ENCODE measurements around the gene EPM2AIP1. TPM values are rescaled to one million over a fixed set of nuclear protein-coding genes. Genes with fewer than 3 reads are reported as not detected.

EPM2AIP1 gene
- total and polyA plus RNA-seq, 9 of the 15 experiments (the other 6 are each of a cell fraction or from before 2014, with no cell fraction given) = 6.7 to 44.8 (median 25.2) TPM

DNA sequence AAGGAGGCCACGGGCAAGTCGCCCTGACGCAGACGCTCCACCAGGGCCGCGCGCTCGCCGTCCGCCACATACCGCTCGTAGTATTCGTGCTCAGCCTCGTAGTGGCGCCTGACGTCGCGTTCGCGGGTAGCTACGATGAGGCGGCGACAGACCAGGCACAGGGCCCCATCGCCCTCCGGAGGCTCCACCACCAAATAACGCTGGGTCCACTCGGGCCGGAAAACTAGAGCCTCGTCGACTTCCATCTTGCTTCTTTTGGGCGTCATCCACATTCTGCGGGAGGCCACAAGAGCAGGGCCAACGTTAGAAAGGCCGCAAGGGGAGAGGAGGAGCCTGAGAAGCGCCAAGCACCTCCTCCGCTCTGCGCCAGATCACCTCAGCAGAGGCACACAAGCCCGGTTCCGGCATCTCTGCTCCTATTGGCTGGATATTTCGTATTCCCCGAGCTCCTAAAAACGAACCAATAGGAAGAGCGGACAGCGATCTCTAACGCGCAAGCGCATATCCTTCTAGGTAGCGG, at the start of gene EPM2AIP1 (continued):
- peak; percentile 68; the same call in 1 of the 2 replicates for TF ChIP-seq NR4A1 (CRISPR knock-in tag; IDR thresholded peaks at IDR 0.05)
- 0 out of 2 replicates have a peak, but pooled peaks have one; percentile 88 for TF ChIP-seq NR4A1 (tag; IDR thresholded peaks at IDR 0.05)
- TF ChIP-seq POU5F1 (IDR thresholded peaks at IDR 0.05; ENCODE audit: borderline replicate concordance, low read depth, low read length, partially characterized antibody) = no peak
- TF ChIP-seq, protein P1, sequence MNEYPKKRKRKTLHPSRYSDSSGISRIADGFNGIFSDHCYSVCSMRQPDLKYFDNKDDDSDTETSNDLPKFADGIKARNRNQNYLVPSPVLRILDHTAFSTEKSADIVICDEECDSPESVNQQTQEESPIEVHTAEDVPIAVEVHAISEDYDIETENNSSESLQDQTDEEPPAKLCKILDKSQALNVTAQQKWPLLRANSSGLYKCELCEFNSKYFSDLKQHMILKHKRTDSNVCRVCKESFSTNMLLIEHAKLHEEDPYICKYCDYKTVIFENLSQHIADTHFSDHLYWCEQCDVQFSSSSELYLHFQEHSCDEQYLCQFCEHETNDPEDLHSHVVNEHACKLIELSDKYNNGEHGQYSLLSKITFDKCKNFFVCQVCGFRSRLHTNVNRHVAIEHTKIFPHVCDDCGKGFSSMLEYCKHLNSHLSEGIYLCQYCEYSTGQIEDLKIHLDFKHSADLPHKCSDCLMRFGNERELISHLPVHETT (CRISPR knock-in tag; conservative IDR thresholded peaks at IDR 0.05 in 1 of 2, IDR thresholded peaks at IDR 0.05 in 1 of 2) = peak in 1 of 2 experiments; percentile 85; a peak in 2 of 4 replicates
- TF ChIP-seq ZNF224 (CRISPR knock-in tag; IDR thresholded peaks at IDR 0.05) = peak; percentile 91
- peak; percentile 99 for TF ChIP-seq LCOR (CRISPR knock-in tag; IDR thresholded peaks at IDR 0.05)
- no peak for TF ChIP-seq ZBED1 (IDR thresholded peaks at IDR 0.05)
- TF ChIP-seq, protein P2, sequence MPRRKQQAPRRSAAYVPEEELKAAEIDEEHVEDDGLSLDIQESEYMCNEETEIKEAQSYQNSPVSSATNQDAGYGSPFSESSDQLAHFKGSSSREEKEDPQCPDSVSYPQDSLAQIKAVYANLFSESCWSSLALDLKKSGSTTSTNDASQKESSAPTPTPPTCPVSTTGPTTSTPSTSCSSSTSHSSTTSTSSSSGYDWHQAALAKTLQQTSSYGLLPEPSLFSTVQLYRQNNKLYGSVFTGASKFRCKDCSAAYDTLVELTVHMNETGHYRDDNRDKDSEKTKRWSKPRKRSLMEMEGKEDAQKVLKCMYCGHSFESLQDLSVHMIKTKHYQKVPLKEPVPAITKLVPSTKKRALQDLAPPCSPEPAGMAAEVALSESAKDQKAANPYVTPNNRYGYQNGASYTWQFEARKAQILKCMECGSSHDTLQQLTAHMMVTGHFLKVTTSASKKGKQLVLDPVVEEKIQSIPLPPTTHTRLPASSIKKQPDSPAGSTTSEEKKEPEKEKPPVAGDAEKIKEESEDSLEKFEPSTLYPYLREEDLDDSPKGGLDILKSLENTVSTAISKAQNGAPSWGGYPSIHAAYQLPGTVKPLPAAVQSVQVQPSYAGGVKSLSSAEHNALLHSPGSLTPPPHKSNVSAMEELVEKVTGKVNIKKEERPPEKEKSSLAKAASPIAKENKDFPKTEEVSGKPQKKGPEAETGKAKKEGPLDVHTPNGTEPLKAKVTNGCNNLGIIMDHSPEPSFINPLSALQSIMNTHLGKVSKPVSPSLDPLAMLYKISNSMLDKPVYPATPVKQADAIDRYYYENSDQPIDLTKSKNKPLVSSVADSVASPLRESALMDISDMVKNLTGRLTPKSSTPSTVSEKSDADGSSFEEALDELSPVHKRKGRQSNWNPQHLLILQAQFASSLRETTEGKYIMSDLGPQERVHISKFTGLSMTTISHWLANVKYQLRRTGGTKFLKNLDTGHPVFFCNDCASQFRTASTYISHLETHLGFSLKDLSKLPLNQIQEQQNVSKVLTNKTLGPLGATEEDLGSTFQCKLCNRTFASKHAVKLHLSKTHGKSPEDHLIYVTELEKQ (CRISPR knock-in tag; IDR thresholded peaks at IDR 0.05) = no peak
- TF ChIP-seq, protein P3, sequence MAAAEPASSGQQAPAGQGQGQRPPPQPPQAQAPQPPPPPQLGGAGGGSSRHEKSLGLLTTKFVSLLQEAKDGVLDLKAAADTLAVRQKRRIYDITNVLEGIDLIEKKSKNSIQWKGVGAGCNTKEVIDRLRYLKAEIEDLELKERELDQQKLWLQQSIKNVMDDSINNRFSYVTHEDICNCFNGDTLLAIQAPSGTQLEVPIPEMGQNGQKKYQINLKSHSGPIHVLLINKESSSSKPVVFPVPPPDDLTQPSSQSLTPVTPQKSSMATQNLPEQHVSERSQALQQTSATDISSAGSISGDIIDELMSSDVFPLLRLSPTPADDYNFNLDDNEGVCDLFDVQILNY (CRISPR knock-in tag; IDR thresholded peaks at IDR 0.05) = peak; percentile 97
- TF ChIP-seq HDAC1 (IDR thresholded peaks at IDR 0.05) = peak in 1 of 2 experiments; percentile 69; a peak in 2 of 4 replicates
- TF ChIP-seq, protein P4, sequence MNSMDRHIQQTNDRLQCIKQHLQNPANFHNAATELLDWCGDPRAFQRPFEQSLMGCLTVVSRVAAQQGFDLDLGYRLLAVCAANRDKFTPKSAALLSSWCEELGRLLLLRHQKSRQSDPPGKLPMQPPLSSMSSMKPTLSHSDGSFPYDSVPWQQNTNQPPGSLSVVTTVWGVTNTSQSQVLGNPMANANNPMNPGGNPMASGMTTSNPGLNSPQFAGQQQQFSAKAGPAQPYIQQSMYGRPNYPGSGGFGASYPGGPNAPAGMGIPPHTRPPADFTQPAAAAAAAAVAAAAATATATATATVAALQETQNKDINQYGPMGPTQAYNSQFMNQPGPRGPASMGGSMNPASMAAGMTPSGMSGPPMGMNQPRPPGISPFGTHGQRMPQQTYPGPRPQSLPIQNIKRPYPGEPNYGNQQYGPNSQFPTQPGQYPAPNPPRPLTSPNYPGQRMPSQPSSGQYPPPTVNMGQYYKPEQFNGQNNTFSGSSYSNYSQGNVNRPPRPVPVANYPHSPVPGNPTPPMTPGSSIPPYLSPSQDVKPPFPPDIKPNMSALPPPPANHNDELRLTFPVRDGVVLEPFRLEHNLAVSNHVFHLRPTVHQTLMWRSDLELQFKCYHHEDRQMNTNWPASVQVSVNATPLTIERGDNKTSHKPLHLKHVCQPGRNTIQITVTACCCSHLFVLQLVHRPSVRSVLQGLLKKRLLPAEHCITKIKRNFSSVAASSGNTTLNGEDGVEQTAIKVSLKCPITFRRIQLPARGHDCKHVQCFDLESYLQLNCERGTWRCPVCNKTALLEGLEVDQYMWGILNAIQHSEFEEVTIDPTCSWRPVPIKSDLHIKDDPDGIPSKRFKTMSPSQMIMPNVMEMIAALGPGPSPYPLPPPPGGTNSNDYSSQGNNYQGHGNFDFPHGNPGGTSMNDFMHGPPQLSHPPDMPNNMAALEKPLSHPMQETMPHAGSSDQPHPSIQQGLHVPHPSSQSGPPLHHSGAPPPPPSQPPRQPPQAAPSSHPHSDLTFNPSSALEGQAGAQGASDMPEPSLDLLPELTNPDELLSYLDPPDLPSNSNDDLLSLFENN (IDR thresholded peaks at IDR 0.05; ENCODE audit: low read depth in 2 of 2, low read length in 2 of 2) = peak in 1 of 2 experiments; percentile 61; a peak in 2 of 4 replicates
- TF ChIP-seq ZNF24 (IDR thresholded peaks at IDR 0.05) = peak; percentile 65; the same call in 1 of the 2 replicates
- TF ChIP-seq TEAD4 (IDR thresholded peaks at IDR 0.05; ENCODE audit: low read length) = peak; percentile 66
- peak; percentile 80; the same call in 1 of the 2 replicates for TF ChIP-seq TEAD4 (CRISPR knock-in tag; IDR thresholded peaks at IDR 0.05; ENCODE audit: borderline replicate concordance)
- TF ChIP-seq CBX3 (IDR thresholded peaks at IDR 0.05; ENCODE audit: borderline replicate concordance in 1 of 2, low read length in 2 of 2) = 0 out of 3 replicates have a peak, but pooled peaks of 1 of the 2 experiments have one; percentile 45
- TF ChIP-seq CCNT2 (IDR thresholded peaks at IDR 0.05; ENCODE audit: borderline replicate concordance, extremely low read depth, insufficient read length, low read depth, low read length) = peak; percentile 69
